ENCODE measurements around the gene UBA1. TPM values are rescaled to one million over a fixed set of nuclear protein-coding genes. Genes with fewer than 3 reads are reported as not detected.

The UBA1 gene
- total RNA-seq, 1 donor from 2014 or later: 244 TPM

GRCh38 chrX:47171996-47172395 lies 21.6 kb upstream of the UBA1 start:
- no peak overlapping the region for H3K4me3 ChIP-seq (ENCODE audit: insufficient read depth, low read depth, low read length)
- H3K27me3 ChIP-seq (ENCODE audit: insufficient read depth, low read length): no peaks in the 10 kb centered on the region
- H3K4me2 ChIP-seq (ENCODE audit: low read length): no peak overlapping the region
- DNase-seq (ENCODE audit: low read depth) (no peak), FAIRE-seq (no peak)
- no peaks in the 10 kb centered on the region for H3K9me3 ChIP-seq (ENCODE audit: insufficient read depth, low read depth, low read length)
- Mint-ChIP-seq H3K27ac (ENCODE audit: unreplicated experiment) (no peak overlapping the region), H3K4me3 (ENCODE audit: unreplicated experiment) (no peak overlapping the region), H3K36me3 (ENCODE audit: low read depth, unreplicated experiment) (no peaks in the 10 kb centered on the region), H3K27me3 (ENCODE audit: low read depth, unreplicated experiment) (no peaks in the 10 kb centered on the region), H3K4me1 (ENCODE audit: low read depth, unreplicated experiment) (no peaks in the 10 kb centered on the region), H3K9me3 (ENCODE audit: unreplicated experiment) (no peaks in the 10 kb centered on the region)
- TF ChIP-seq CTCF (IDR thresholded peaks at IDR 0.05; ENCODE audit: insufficient read depth, low read depth, low read length): no peak
- TF ChIP-seq EZH2 (IDR thresholded peaks at IDR 0.05; ENCODE audit: insufficient read depth, low read length): no peak
- peaks cover 17% of the 10 kb centered on the region for H3K79me2 ChIP-seq (ENCODE audit: insufficient read depth, low read length)
- H2AFZ ChIP-seq (ENCODE audit: low read depth, low read length): no peak overlapping the region
- no peaks in the 10 kb centered on the region for H3K4me1 ChIP-seq (ENCODE audit: insufficient read depth, low read length)
- H3K27ac ChIP-seq (ENCODE audit: low read depth, low read length): no peak overlapping the region
- H3K36me3 ChIP-seq (ENCODE audit: insufficient read depth, low read length): peaks cover 3% of the 10 kb centered on the region
- H4K20me1 ChIP-seq (ENCODE audit: insufficient read depth, low read length): peaks cover 27% of the 10 kb centered on the region
- no peak overlapping the region for H3K9ac ChIP-seq (ENCODE audit: low read length)

GRCh38 chrX:47172549-47172948 lies 21.1 kb upstream of the UBA1 start:
- H3K79me2 ChIP-seq (ENCODE audit: insufficient read depth, low read length): peaks cover 16% of the 10 kb centered on the region
- peaks cover 27% of the 10 kb centered on the region for H4K20me1 ChIP-seq (ENCODE audit: insufficient read depth, low read length)
- Mint-ChIP-seq H3K36me3 (ENCODE audit: low read depth, unreplicated experiment) (no peaks in the 10 kb centered on the region), H3K4me3 (ENCODE audit: unreplicated experiment) (no peak overlapping the region), H3K27ac (ENCODE audit: unreplicated experiment) (no peak overlapping the region), H3K4me1 (ENCODE audit: low read depth, unreplicated experiment) (no peaks in the 10 kb centered on the region), H3K27me3 (ENCODE audit: low read depth, unreplicated experiment) (no peaks in the 10 kb centered on the region), H3K9me3 (ENCODE audit: unreplicated experiment) (no peaks in the 10 kb centered on the region)
- no peak overlapping the region for H3K4me3 ChIP-seq (ENCODE audit: insufficient read depth, low read depth, low read length)
- no peaks in the 10 kb centered on the region for H3K4me1 ChIP-seq (ENCODE audit: insufficient read depth, low read length)
- H3K9me3 ChIP-seq (ENCODE audit: insufficient read depth, low read depth, low read length): no peaks in the 10 kb centered on the region
- H3K27me3 ChIP-seq (ENCODE audit: insufficient read depth, low read length): no peaks in the 10 kb centered on the region
- no peak for DNase-seq (ENCODE audit: low read depth)
- no peak for TF ChIP-seq CTCF (IDR thresholded peaks at IDR 0.05; ENCODE audit: insufficient read depth, low read depth, low read length)
- TF ChIP-seq EZH2 (IDR thresholded peaks at IDR 0.05; ENCODE audit: insufficient read depth, low read length): no peak
- no peak overlapping the region for H2AFZ ChIP-seq (ENCODE audit: low read depth, low read length)
- no peak overlapping the region for H3K27ac ChIP-seq (ENCODE audit: low read depth, low read length)
- no peak overlapping the region for H3K9ac ChIP-seq (ENCODE audit: low read length)
- H3K4me2 ChIP-seq (ENCODE audit: low read length): no peak overlapping the region
- peaks cover 3% of the 10 kb centered on the region for H3K36me3 ChIP-seq (ENCODE audit: insufficient read depth, low read length)
- FAIRE-seq: no peak

GRCh38 chrX:47172971-47173792 lies 20.4 kb upstream of the UBA1 start:
- Histone ChIP-seq H3K4me2 (ENCODE audit: low read length) (no peak overlapping the region), H3K9me3 (ENCODE audit: insufficient read depth, low read depth, low read length) (no peaks in the 10 kb centered on the region), H2AFZ (ENCODE audit: low read depth, low read length) (no peak overlapping the region), H3K27me3 (ENCODE audit: insufficient read depth, low read length) (no peaks in the 10 kb centered on the region), H3K4me3 (ENCODE audit: insufficient read depth, low read depth, low read length) (no peak overlapping the region), H3K27ac (ENCODE audit: low read depth, low read length) (no peak overlapping the region), H3K79me2 (ENCODE audit: insufficient read depth, low read length) (peaks cover 10% of the 10 kb centered on the region), H4K20me1 (ENCODE audit: insufficient read depth, low read length) (peaks cover 24% of the 10 kb centered on the region), H3K36me3 (ENCODE audit: insufficient read depth, low read length) (peaks cover 3% of the 10 kb centered on the region), H3K4me1 (ENCODE audit: insufficient read depth, low read length) (no peaks in the 10 kb centered on the region), H3K9ac (ENCODE audit: low read length) (no peak overlapping the region)
- Mint-ChIP-seq H3K36me3 (ENCODE audit: low read depth, unreplicated experiment) (peaks cover 2% of the 10 kb centered on the region), H3K27me3 (ENCODE audit: low read depth, unreplicated experiment) (no peaks in the 10 kb centered on the region), H3K27ac (ENCODE audit: unreplicated experiment) (no peak overlapping the region), H3K4me1 (ENCODE audit: low read depth, unreplicated experiment) (no peaks in the 10 kb centered on the region), H3K4me3 (ENCODE audit: unreplicated experiment) (no peak overlapping the region), H3K9me3 (ENCODE audit: unreplicated experiment) (no peaks in the 10 kb centered on the region)
- DNase-seq (ENCODE audit: low read depth) (no peak), FAIRE-seq (no peak)
- TF ChIP-seq EZH2 (IDR thresholded peaks at IDR 0.05; ENCODE audit: insufficient read depth, low read length): no peak
- no peak for TF ChIP-seq CTCF (IDR thresholded peaks at IDR 0.05; ENCODE audit: insufficient read depth, low read depth, low read length)
